8988T (cell line): ENCODE data around the gene PDE1C.

Experiments used
- DNase-seq: peaks from one replicate; pipeline ENCODE4 v3.0.0; 2011

The PDE1C gene

GRCh38 chr7:31761646-31762045 lies 308.6 kb downstream of the PDE1C start:
- DNase-seq, result no peak

- no peak for DNase-seq
These were observed 311.5 kb downstream of the PDE1C start for GRCh38 chr7:31758755-31759154.

GRCh38 chr7:31751726-31752125 lies 318.5 kb downstream of the PDE1C start:
- no peak for DNase-seq

GRCh38 chr7:31748084-31748483 lies 322.1 kb downstream of the PDE1C start:
- DNase-seq, result no peak

GRCh38 chr7:31747553-31747952 lies 322.7 kb downstream of the PDE1C start:
- DNase-seq, result no peak

GRCh38 chr7:31744294-31744874 lies 325.8 kb downstream of the PDE1C start:
- DNase-seq, result no peak

GRCh38 chr7:31741852-31742251 lies 328.4 kb downstream of the PDE1C start:
- DNase-seq, result no peak

- peak; percentile 20 for DNase-seq
These were observed 333.9 kb downstream of the PDE1C start for GRCh38 chr7:31735991-31736982.

- DNase-seq, result no peak
These were observed 335.8 kb downstream of the PDE1C start for GRCh38 chr7:31734456-31734855.

- no peak for DNase-seq
These were observed 340.9 kb downstream of the PDE1C start for GRCh38 chr7:31729195-31729804.

GRCh38 chr7:31724696-31725095 lies 345.5 kb downstream of the PDE1C start:
- DNase-seq, result no peak

- no peak for DNase-seq
These were observed 349.8 kb downstream of the PDE1C start for GRCh38 chr7:31720366-31720765.

GRCh38 chr7:31716355-31716754 lies 353.9 kb downstream of the PDE1C start:
- DNase-seq, result no peak

- DNase-seq, result no peak
These were observed 360.0 kb downstream of the PDE1C start for GRCh38 chr7:31710171-31710570.

GRCh38 chr7:31707089-31707488 lies 363.1 kb downstream of the PDE1C start:
- DNase-seq, result no peak

GRCh38 chr7:31705377-31705776 lies 364.8 kb downstream of the PDE1C start:
- no peak for DNase-seq

- no peak for DNase-seq
These were observed 367.9 kb downstream of the PDE1C start for GRCh38 chr7:31702354-31702753.
